SK-N-SH treated with all-trans-retinoic acid at 6 μM for 48 hours (cell line): ENCODE measurements around the gene TPH2.

Experiments used
- ATAC-seq: fragments of 200-7000 bp; cut with Tn5 transposase; 3 replicates; pipeline ENCODE4 v1.9.1; 2020; ENCODE audit warnings: mild to moderate bottlenecking, moderate library complexity
- BACH2 ChIP-seq: fragments of 250-450 bp; sonication (Bioruptor Pico); IDR thresholded peaks from 2 replicates; pipeline ENCODE4 v1.9.0; 2021; ENCODE audit warnings: mild to moderate bottlenecking, borderline replicate concordance
- CSDC2 ChIP-seq: fragments of 250-450 bp; sonication (Bioruptor Pico); IDR thresholded peaks from 2 replicates; pipeline ENCODE4 v1.5.0; 2020; ENCODE audit warnings: mild to moderate bottlenecking, moderate library complexity
- ESRRG ChIP-seq: fragments of 250-450 bp; sonication (Bioruptor Pico); IDR thresholded peaks from 2 replicates; pipeline ENCODE4 v1.6.1; 2021; ENCODE audit warnings: mild to moderate bottlenecking
- GLIS3 ChIP-seq: fragments of 250-450 bp; sonication (Bioruptor Pico); IDR thresholded peaks from 2 replicates; pipeline ENCODE4 v1.5.0; 2020; ENCODE audit warnings: mild to moderate bottlenecking, moderate library complexity
- ISL1 ChIP-seq: fragments of 250-450 bp; sonication (Bioruptor Pico); IDR thresholded peaks from 2 replicates; pipeline ENCODE4 v2.1.2; 2022; ENCODE audit warnings: mild to moderate bottlenecking, moderate library complexity
- OSR1 ChIP-seq: fragments of 250-450 bp; sonication (Bioruptor Pico); IDR thresholded peaks from 2 replicates; pipeline ENCODE4 v1.8.0; 2022; ENCODE audit warnings: moderate library complexity, mild to moderate bottlenecking, inconsistent platforms
- PPARA ChIP-seq: fragments of 250-450 bp; sonication (Bioruptor Pico); IDR thresholded peaks from 2 replicates; pipeline ENCODE4 v1.5.0; 2020; ENCODE audit warnings: mild to moderate bottlenecking, borderline replicate concordance
- RARB ChIP-seq: fragments of 250-450 bp; sonication (Bioruptor Pico); IDR thresholded peaks from 2 replicates; pipeline ENCODE4 v1.8.0; 2021; ENCODE audit warnings: mild to moderate bottlenecking, moderate library complexity
- SNAI2 ChIP-seq: fragments of 250-450 bp; sonication (Bioruptor Pico); IDR thresholded peaks from 2 replicates; pipeline ENCODE4 v1.5.0; 2020; ENCODE audit warnings: mild to moderate bottlenecking, moderate library complexity
- TCF4 ChIP-seq: fragments of 250-450 bp; sonication (Bioruptor Pico); IDR thresholded peaks from 2 replicates; pipeline ENCODE4 v1.8.0; 2021; ENCODE audit warnings: mild to moderate bottlenecking, moderate library complexity, borderline replicate concordance
- TOX ChIP-seq: fragments of 250-450 bp; sonication (Bioruptor Pico); IDR thresholded peaks from 2 replicates; pipeline ENCODE4 v1.8.0; 2021; ENCODE audit warnings: mild to moderate bottlenecking, moderate library complexity, borderline replicate concordance
- ZC3H10 ChIP-seq: fragments of 250-450 bp; sonication (Bioruptor Pico); IDR thresholded peaks from 2 replicates; pipeline ENCODE4 v1.5.1; 2021; ENCODE audit warnings: mild to moderate bottlenecking, moderate library complexity
- ZFP3 ChIP-seq: fragments of 250-450 bp; sonication (Bioruptor Pico); IDR thresholded peaks from 2 replicates; pipeline ENCODE4 v1.5.0; 2020; ENCODE audit warnings: mild to moderate bottlenecking, moderate library complexity
- ZFP30 ChIP-seq: fragments of 450-650 bp; formaldehyde crosslinking; IDR thresholded peaks from 2 replicates; pipeline ENCODE4 v1.5.0; 2022; ENCODE audit warnings: mild to moderate bottlenecking, moderate library complexity
- ZNF565 ChIP-seq: fragments of 450-650 bp; formaldehyde crosslinking; conservative IDR thresholded peaks from 2 replicates; pipeline ENCODE4 v1.5.0; 2020; ENCODE audit warnings: low read depth, mild to moderate bottlenecking, moderate library complexity
- ZNF8 ChIP-seq: fragments of 450-650 bp; formaldehyde crosslinking; IDR thresholded peaks from 2 replicates; pipeline ENCODE4 v1.5.0; 2020; ENCODE audit warnings: mild to moderate bottlenecking, moderate library complexity
- TF ChIP-seq, protein P1 (sequence below): fragments of 250-450 bp; sonication (Bioruptor Pico); IDR thresholded peaks from 2 replicates; pipeline ENCODE4 v1.8.0; 2021; ENCODE audit warnings: low read depth, mild to moderate bottlenecking, moderate library complexity, borderline replicate concordance
- TF ChIP-seq, protein P2 (sequence below): fragments of 250-450 bp; sonication (Bioruptor Pico); IDR thresholded peaks from 2 replicates; pipeline ENCODE4 v1.8.0; 2020; ENCODE audit warnings: mild to moderate bottlenecking, moderate library complexity, borderline replicate concordance
- TF ChIP-seq, protein P3 (sequence below): fragments of 250-450 bp; sonication (Bioruptor Pico); IDR thresholded peaks from 2 replicates; pipeline ENCODE4 v1.5.1; 2020; ENCODE audit warnings: low read depth, mild to moderate bottlenecking, moderate library complexity
- TF ChIP-seq, protein P4 (sequence below): fragments of 250-450 bp; sonication (Bioruptor Pico); IDR thresholded peaks from 2 replicates; pipeline ENCODE4 v1.5.0; 2020; ENCODE audit warnings: mild to moderate bottlenecking, moderate library complexity
- TF ChIP-seq, protein P5 (sequence below): fragments of 250-450 bp; sonication (Bioruptor Pico); IDR thresholded peaks from 2 replicates; pipeline ENCODE4 v1.5.1; 2021; ENCODE audit warnings: mild to moderate bottlenecking, moderate library complexity

Gene TPH2

DNA sequence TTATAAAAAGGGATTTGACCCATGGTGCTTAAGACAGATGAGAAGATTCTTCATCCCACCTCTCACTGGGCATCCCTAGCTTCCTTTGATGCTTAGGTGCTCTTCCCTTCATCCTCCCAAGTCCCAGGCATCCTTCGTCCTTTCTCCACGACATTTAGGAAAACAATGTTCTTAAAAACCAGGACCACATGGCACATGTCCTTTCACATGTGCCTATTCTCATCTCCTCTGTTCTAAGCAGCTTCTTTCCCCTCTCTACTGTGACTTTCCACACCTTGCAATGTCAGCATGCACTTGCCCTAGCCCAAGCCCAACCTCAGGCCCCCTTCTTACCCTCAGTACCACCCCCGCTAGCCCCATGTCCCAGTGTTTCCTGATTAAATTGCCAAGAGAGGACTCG, 12.2 kb downstream of the TPH2 start:
- no peak for TF ChIP-seq ISL1 (CRISPR knock-in tag)
- TF ChIP-seq ESRRG = no peak
- TF ChIP-seq TOX (CRISPR knock-in tag) = no peak
- TF ChIP-seq ZNF8 = no peak
- TF ChIP-seq ZNF565 (CRISPR knock-in tag) = no peak
- no peak for TF ChIP-seq GLIS3 (CRISPR knock-in tag)
- TF ChIP-seq, protein P1, sequence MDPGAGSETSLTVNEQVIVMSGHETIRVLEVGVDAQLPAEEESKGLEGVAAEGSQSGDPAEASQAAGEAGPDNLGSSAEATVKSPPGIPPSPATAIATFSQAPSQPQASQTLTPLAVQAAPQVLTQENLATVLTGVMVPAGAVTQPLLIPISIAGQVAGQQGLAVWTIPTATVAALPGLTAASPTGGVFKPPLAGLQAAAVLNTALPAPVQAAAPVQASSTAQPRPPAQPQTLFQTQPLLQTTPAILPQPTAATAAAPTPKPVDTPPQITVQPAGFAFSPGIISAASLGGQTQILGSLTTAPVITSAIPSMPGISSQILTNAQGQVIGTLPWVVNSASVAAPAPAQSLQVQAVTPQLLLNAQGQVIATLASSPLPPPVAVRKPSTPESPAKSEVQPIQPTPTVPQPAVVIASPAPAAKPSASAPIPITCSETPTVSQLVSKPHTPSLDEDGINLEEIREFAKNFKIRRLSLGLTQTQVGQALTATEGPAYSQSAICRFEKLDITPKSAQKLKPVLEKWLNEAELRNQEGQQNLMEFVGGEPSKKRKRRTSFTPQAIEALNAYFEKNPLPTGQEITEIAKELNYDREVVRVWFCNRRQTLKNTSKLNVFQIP (CRISPR knock-in tag) = no peak
- TF ChIP-seq RARB (CRISPR knock-in tag) = no peak
- no peak for TF ChIP-seq OSR1 (CRISPR knock-in tag)
- TF ChIP-seq PPARA (CRISPR knock-in tag) = no peak
- no peak for TF ChIP-seq ZFP30
- no peak for TF ChIP-seq CSDC2 (CRISPR knock-in tag)
- TF ChIP-seq ZC3H10 = no peak
- no peak for TF ChIP-seq SNAI2
- no peak for ATAC-seq

DNA sequence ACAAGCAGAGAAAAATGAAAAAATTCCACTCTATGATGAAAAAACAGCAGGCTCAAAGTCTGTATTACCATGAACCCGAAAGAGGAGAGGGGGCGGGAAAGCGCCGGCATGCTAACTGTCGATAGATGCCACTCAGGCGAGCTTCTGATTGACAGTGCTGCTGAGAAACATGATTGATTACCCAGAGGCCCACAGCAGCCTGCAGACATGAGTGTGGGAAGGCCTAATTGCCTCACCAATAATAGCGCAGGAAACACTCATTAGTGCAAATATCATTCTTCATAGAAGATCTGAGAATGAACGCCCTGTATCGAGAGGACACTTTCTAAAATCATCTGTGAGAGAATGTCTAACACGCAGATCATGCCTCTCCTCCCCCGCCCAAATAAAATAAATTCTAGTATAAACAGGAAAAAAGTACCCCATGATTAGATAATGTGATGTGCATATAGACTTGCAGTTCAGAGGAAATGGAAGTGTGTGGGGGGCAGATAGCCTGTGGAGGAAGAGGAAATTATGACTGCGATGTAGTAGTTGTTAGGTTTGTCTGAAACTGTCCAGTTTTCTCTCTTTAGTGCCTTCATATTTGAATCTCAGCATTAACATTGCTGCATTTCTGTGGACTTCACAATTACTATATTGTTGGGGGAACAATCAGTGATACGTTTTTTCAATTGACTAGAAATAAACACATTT, 15.6 kb downstream of the TPH2 start:
- TF ChIP-seq, protein P2, sequence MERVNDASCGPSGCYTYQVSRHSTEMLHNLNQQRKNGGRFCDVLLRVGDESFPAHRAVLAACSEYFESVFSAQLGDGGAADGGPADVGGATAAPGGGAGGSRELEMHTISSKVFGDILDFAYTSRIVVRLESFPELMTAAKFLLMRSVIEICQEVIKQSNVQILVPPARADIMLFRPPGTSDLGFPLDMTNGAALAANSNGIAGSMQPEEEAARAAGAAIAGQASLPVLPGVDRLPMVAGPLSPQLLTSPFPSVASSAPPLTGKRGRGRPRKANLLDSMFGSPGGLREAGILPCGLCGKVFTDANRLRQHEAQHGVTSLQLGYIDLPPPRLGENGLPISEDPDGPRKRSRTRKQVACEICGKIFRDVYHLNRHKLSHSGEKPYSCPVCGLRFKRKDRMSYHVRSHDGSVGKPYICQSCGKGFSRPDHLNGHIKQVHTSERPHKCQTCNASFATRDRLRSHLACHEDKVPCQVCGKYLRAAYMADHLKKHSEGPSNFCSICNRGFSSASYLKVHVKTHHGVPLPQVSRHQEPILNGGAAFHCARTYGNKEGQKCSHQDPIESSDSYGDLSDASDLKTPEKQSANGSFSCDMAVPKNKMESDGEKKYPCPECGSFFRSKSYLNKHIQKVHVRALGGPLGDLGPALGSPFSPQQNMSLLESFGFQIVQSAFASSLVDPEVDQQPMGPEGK = no peak
- TF ChIP-seq GLIS3 (CRISPR knock-in tag) = no peak
- no peak for TF ChIP-seq ZC3H10
- TF ChIP-seq, protein P3, sequence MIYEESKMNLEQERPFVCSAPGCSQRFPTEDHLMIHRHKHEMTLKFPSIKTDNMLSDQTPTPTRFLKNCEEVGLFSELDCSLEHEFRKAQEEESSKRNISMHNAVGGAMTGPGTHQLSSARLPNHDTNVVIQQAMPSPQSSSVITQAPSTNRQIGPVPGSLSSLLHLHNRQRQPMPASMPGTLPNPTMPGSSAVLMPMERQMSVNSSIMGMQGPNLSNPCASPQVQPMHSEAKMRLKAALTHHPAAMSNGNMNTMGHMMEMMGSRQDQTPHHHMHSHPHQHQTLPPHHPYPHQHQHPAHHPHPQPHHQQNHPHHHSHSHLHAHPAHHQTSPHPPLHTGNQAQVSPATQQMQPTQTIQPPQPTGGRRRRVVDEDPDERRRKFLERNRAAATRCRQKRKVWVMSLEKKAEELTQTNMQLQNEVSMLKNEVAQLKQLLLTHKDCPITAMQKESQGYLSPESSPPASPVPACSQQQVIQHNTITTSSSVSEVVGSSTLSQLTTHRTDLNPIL (CRISPR knock-in tag) = no peak
- no peak for ATAC-seq

DNA sequence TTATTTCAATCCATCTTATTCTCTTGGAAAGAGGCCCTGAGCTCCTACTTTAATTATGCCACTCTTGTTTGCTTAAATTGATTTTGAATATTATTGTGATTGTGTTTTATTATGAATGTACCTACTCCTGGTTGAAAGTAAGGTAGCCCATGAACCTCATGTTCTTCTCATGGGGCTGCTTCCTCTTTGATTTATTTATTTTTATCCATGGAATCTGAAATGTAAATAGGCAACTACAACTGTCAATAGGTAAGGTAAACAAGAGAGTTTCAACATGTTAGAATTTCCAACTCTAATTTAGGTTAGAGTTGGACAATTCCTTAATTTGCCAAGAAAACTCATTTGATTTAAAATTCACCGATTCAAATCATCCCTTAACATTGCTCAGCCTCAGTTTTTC, 16.2 kb downstream of the TPH2 start:
- TF ChIP-seq SNAI2 (no peak), ZNF565 (CRISPR knock-in tag) (no peak), ESRRG (no peak), RARB (CRISPR knock-in tag) (no peak), TOX (CRISPR knock-in tag) (no peak)
- no peak for ATAC-seq

DNA sequence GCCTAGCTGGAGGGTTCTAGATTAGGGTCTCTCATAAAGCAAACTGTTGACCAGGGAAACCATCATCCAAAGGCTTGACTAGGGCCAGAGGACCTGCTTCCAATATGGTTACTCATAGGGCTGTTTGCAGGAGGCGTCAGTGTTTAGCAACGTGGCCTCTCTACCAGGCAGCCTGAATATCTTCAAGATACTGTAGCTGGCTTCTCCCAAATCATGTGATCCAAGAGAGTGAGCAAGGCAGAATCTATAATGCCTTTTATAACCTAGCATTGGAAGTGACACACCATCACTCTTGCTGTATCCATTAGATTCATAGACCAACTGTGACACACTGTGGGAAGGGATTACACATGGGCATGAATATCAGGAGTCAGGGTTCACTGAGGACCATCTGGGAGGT, 17.3 kb downstream of the TPH2 start:
- TF ChIP-seq GLIS3 (CRISPR knock-in tag) = no peak
- TF ChIP-seq PPARA (CRISPR knock-in tag) = no peak
- TF ChIP-seq, protein P2 = no peak
- no peak for TF ChIP-seq ZFP3 (CRISPR knock-in tag)
- TF ChIP-seq, protein P1 (CRISPR knock-in tag) = no peak
- TF ChIP-seq ISL1 (CRISPR knock-in tag) = no peak
- no peak for TF ChIP-seq RARB (CRISPR knock-in tag)
- TF ChIP-seq OSR1 (CRISPR knock-in tag) = no peak
- no peak for TF ChIP-seq ZNF8
- no peak for TF ChIP-seq SNAI2
- TF ChIP-seq ZFP30 = no peak
- TF ChIP-seq, protein P4, sequence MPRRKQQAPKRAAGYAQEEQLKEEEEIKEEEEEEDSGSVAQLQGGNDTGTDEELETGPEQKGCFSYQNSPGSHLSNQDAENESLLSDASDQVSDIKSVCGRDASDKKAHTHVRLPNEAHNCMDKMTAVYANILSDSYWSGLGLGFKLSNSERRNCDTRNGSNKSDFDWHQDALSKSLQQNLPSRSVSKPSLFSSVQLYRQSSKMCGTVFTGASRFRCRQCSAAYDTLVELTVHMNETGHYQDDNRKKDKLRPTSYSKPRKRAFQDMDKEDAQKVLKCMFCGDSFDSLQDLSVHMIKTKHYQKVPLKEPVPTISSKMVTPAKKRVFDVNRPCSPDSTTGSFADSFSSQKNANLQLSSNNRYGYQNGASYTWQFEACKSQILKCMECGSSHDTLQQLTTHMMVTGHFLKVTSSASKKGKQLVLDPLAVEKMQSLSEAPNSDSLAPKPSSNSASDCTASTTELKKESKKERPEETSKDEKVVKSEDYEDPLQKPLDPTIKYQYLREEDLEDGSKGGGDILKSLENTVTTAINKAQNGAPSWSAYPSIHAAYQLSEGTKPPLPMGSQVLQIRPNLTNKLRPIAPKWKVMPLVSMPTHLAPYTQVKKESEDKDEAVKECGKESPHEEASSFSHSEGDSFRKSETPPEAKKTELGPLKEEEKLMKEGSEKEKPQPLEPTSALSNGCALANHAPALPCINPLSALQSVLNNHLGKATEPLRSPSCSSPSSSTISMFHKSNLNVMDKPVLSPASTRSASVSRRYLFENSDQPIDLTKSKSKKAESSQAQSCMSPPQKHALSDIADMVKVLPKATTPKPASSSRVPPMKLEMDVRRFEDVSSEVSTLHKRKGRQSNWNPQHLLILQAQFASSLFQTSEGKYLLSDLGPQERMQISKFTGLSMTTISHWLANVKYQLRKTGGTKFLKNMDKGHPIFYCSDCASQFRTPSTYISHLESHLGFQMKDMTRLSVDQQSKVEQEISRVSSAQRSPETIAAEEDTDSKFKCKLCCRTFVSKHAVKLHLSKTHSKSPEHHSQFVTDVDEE = no peak
- no peak for TF ChIP-seq TOX (CRISPR knock-in tag)
- no peak for TF ChIP-seq TCF4 (CRISPR knock-in tag)
- TF ChIP-seq, protein P5, sequence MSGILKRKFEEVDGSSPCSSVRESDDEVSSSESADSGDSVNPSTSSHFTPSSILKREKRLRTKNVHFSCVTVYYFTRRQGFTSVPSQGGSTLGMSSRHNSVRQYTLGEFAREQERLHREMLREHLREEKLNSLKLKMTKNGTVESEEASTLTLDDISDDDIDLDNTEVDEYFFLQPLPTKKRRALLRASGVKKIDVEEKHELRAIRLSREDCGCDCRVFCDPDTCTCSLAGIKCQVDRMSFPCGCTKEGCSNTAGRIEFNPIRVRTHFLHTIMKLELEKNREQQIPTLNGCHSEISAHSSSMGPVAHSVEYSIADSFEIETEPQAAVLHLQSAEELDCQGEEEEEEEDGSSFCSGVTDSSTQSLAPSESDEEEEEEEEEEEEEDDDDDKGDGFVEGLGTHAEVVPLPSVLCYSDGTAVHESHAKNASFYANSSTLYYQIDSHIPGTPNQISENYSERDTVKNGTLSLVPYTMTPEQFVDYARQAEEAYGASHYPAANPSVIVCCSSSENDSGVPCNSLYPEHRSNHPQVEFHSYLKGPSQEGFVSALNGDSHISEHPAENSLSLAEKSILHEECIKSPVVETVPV (CRISPR knock-in tag) = no peak
- no peak for TF ChIP-seq BACH2 (CRISPR knock-in tag)
- no peak for ATAC-seq
